Stomach (tissue), 9 donors: Measurements from ENCODE around the gene LBX1. TPM values are rescaled to one million over a fixed set of nuclear protein-coding genes. Genes with fewer than 3 reads are reported as not detected.

ENCODE experiments used
- DNase-seq, 2 donors: peaks; one replicate each; pipeline versions ENCODE4 v3.0.0 to v3.0.0-alpha.2; 2013 to 2019
- H3K27ac ChIP-seq, 5 donors: fragments of 200-600 bp in 4 of 5; sonication (generic) in 4 of 5; one replicate each; pipeline ENCODE4 v1.5.1; 2013 to 2019; ENCODE audit warnings: mild to moderate bottlenecking in 1 of 5, moderate library complexity in 1 of 5
- H3K27me3 ChIP-seq, 3 donors: fragments of 200-600 bp; sonication (generic); one replicate each; pipeline ENCODE4 v1.5.1; 2017 to 2019; ENCODE audit warnings: mixed run types in 1 of 3
- H3K36me3 ChIP-seq, 4 donors: fragments of 200-600 bp; sonication (generic); 1 replicate in 3 of 4; 2 replicates in 1 of 4; pipeline ENCODE4 v1.5.1; 2016 to 2019
- H3K4me1 ChIP-seq, 4 donors: fragments of 200-600 bp; sonication (generic); one replicate each; pipeline ENCODE4 v1.5.1; 2016 to 2019
- H3K4me3 ChIP-seq, 4 donors: fragments of 200-600 bp; sonication (generic) in 3 of 4; one replicate each; pipeline ENCODE4 v1.5.1; 2016 to 2019; ENCODE audit warnings: mild to moderate bottlenecking in 1 of 4
- H3K9me3 ChIP-seq, 4 donors: fragments of 200-600 bp; sonication (generic); one replicate each; pipeline ENCODE4 v1.5.1; 2016 to 2019
- CTCF ChIP-seq, 7 experiments: fragments of 450-650 bp in 4 of 7; fragments of 200-600 bp in 3 of 7; sonication (generic) in 3 of 7; IDR thresholded peaks; one replicate each; pipeline ENCODE4 v1.5.1; 2016 to 2019; ENCODE audit warnings: antibody characterized with exemption in 7 of 7, control low read depth in 2 of 7, mild to moderate bottlenecking in 1 of 7
- EP300 ChIP-seq: sonication (generic); formaldehyde crosslinking; IDR thresholded peaks from one replicate; pipeline ENCODE4 v1.6.1; 2017; ENCODE audit warnings: antibody characterized with exemption
- POLR2A ChIP-seq, 4 donors: fragments of 450-650 bp; IDR thresholded peaks; one replicate each; pipeline ENCODE4 v1.6.1; 2016; ENCODE audit warnings: antibody characterized with exemption in 4 of 4, control low read depth in 2 of 4, mild to moderate bottlenecking in 1 of 4, moderate library complexity in 1 of 4
- POLR2AphosphoS5 ChIP-seq, 3 donors: sonication (generic); formaldehyde crosslinking; IDR thresholded peaks; one replicate each; pipeline ENCODE4 v1.6.1; 2016; ENCODE audit warnings: antibody characterized with exemption in 3 of 3
- WGBS, 5 donors: extraction: QIAGEN DNeasy Blood & Tissue Kit in 3 of 5; methylation state at CpG; one replicate each; pipeline versions ENCODE4 v1.1.5 to v1.1.7; 2013 to 2018; 5-methylcytosine and 5-hydroxymethylcytosine counted together
- intact Hi-C: fragments of 100-400 bp; cut with DNase I; formaldehyde crosslinking; loops from one replicate; pipeline ENCODE4 v1.15.1; 2023; ENCODE audit warnings: low total_unique reads
- polyA plus RNA-seq, 3 donors: library from polyadenylated mRNA; stranded (reverse); fragments of 200-250 nt; gene quantifications; one replicate each; pipeline ENCODE4 v1.2.3, GENCODE V29; 2013
- total RNA-seq, 5 donors: library from RNA; depleted of rRNA; stranded (reverse); fragments of >200 nt; gene quantifications; one replicate each; pipeline versions ENCODE4 v1.1.0 to v1.2.3, GENCODE V29; 2014 to 2016
- donor health status: healthy with polysubstance abuse.
- donor health status: Bipolar disorder and iron deficiency.
- donor health status: healthy.

Gene LBX1
- total and polyA plus RNA-seq, 8 donors = not detected

- Histone ChIP-seq H3K4me1 (peaks cover 67 to 84% (median 81%) of the 10 kb centered on the region in 4 donors), H3K4me3 (peak overlapping the region; percentile 26 to 52 (median 30)), H3K27me3 (peaks cover 68 to 100% (median 100%) of the 10 kb centered on the region in 3 donors), H3K9me3 (peaks cover 0 to 5% (median 0%) of the 10 kb centered on the region in 4 donors), H3K27ac (no peak overlapping the region), H3K36me3 (no peaks in the 10 kb centered on the region)
- intact Hi-C loops = no loop called here
- 3 to 6% (median 4%) methylated on average over 31 to 67 of the region's 67 CpGs for WGBS, 5 donors
- TF ChIP-seq POLR2A (IDR thresholded peaks at IDR 0.05) (no peak), POLR2AphosphoS5 (IDR thresholded peaks at IDR 0.05) (no peak), CTCF (IDR thresholded peaks at IDR 0.05) (no peak), EP300 (no peak)
- no peak for DNase-seq
Observed at GRCh38 chr10:101226491-101227428, 2.5 kb downstream of the LBX1 start.

- Histone ChIP-seq H3K4me1 (peaks cover 67 to 84% (median 81%) of the 10 kb centered on the region in 4 donors), H3K9me3 (peaks cover 0 to 5% (median 0%) of the 10 kb centered on the region in 4 donors), H3K27ac (no peak overlapping the region), H3K4me3 (peak overlapping the region; percentile 21 to 47 (median 26)), H3K27me3 (peaks cover 61 to 100% (median 100%) of the 10 kb centered on the region in 3 donors), H3K36me3 (no peaks in the 10 kb centered on the region)
- no peak for TF ChIP-seq POLR2AphosphoS5 (IDR thresholded peaks at IDR 0.05)
- no peak for TF ChIP-seq POLR2A (IDR thresholded peaks at IDR 0.05)
- TF ChIP-seq EP300 = no peak
- TF ChIP-seq CTCF (IDR thresholded peaks at IDR 0.05) = no peak
- no peak for DNase-seq
- 11 to 18% (median 14%) methylated on average over 23 of the region's 23 CpGs for WGBS, 5 donors
- intact Hi-C loops = no loop called here
Observed at GRCh38 chr10:101225846-101226421, 3.3 kb downstream of the LBX1 start.

- Histone ChIP-seq H3K27me3 (peaks cover 58 to 100% (median 100%) of the 10 kb centered on the region in 3 donors), H3K36me3 (no peaks in the 10 kb centered on the region), H3K27ac (no peak overlapping the region), H3K4me3 (peak overlapping the region; percentile 21 to 47 (median 26)), H3K4me1 (peaks cover 64 to 82% (median 78%) of the 10 kb centered on the region in 4 donors), H3K9me3 (peaks cover 0 to 5% (median 0%) of the 10 kb centered on the region in 4 donors)
- DNase-seq = peak in 1 of 2 donors; percentile 22
- TF ChIP-seq POLR2A (IDR thresholded peaks at IDR 0.05) = no peak
- TF ChIP-seq CTCF (IDR thresholded peaks at IDR 0.05) = no peak
- no peak for TF ChIP-seq EP300
- no peak for TF ChIP-seq POLR2AphosphoS5 (IDR thresholded peaks at IDR 0.05)
- 4 to 10% (median 6%) methylated on average over 43 to 53 of the region's 53 CpGs for WGBS, 5 donors
- intact Hi-C loops = no loop called here
Observed at GRCh38 chr10:101224910-101225823, 4.1 kb downstream of the LBX1 start.
